GM19193 (cell line): ENCODE results near the gene HCFC1R1.

Source experiments
- POLR2A ChIP-seq: IDR thresholded peaks from 4 replicates; pipeline ENCODE4 v1.6.1; 2011; ENCODE audit not compliant: insufficient read depth, insufficient read length; ENCODE audit errors: extremely low read depth

HCFC1R1 gene

GRCh38 chr16:3000540-3000939, 23.2 kb downstream of the HCFC1R1 start:
- no peak for TF ChIP-seq POLR2A

DNA sequence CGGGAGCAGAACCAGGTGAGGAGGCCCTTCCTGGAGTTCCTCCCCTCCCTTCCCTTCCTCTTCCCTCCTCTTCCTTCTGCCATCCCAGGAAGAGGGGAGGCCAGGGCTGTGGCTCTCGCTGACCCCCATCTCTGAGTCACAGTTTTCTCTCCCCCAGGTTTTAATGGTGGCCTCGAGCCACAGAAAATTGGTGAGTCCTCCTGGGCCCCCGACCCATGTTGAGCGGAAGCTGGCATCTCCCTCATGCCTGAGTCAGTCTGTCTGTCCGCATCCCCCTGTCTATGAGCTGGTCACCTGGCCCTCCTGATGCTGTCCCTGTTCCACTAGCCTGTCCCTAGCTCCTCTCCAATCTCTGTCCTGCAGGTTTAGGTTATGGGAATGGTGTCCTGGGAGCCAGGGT, 23.8 kb downstream of the HCFC1R1 start:
- no peak for TF ChIP-seq POLR2A

DNA sequence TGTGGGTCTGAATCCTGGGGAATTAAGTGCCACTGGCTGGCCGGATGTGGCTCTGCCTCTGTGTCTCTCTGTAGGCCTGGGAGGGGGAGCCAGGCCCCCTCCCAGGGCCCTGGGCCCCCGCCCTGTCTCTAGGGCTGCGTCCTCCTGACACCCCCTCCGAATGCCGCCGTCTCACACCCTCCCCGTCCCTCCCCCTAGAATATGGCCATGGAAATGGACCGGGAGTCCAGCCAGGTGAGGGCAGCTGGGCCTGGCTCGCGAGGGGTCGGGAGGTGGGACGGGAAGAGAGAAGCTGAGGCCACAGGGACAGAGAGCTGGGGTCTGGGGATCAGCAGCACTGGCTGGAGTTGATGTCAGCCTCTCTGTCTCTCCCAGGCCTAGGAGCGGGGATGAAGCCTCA, 27.4 kb downstream of the HCFC1R1 start:
- no peak for TF ChIP-seq POLR2A

GRCh38 chr16:2992383-2993081, 31.2 kb downstream of the HCFC1R1 start:
- TF ChIP-seq POLR2A: no peak

DNA sequence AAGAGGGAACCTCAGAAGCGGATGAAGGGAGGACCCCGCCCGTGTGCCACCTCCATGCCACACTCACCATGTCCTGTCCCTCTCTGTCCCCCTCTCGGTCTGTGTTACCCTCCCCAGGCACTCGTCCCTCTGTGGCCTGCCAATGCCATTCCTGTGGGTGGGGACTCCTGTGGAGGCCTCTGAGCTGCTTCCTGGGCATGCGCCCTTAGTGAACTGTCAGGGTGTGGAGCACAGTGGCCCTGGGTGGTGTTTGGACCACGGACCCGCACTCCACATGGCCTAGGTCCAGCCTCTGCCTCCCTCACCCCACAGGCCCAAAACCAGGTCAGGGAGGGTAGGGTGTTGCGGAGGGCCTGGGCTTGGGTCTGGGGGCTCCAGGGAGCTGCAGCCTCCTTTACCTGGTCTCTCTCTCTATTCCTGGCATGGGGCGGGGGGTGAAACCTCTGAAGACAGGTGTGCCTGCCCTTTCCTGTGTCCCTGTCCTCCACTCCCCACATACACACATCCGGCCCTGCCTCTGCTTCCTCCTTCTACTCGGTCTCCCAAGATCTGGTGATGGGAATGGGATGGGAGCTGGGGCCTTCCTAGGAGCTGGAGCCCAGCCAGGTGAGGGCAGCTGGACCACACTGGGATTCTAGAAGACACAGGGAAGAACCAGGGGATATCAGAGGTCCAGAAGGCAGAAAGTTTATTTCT, 32.0 kb downstream of the HCFC1R1 start:
- no peak for TF ChIP-seq POLR2A

GRCh38 chr16:2990891-2991290, 32.9 kb downstream of the HCFC1R1 start:
- no peak for TF ChIP-seq POLR2A

DNA sequence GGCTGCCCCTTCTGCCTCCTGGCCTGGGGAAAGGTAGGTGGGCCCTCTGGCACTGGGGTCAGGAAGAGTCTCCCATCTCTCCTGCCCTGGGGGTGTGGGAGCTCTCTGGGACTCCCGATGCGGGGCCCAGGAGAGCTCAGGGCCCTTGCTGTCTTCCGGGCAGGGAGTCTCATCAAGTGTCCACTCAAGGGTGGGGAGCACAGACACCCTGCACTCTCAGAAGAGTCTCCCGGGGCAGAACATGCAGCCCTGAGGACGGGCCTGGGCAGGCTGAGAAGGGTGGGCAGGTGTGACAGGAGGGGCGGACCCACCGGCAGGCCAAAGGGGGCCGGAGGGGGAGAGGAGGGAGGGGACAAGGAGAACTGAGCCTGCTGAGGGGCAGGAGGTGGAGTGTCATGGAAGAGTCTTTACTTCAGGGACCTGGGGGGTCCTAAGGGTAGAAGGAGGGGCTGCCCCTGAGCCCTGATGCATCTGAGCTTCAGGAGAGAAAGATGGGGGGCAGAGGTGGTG, 35.1 kb downstream of the HCFC1R1 start:
- TF ChIP-seq POLR2A: no peak

DNA sequence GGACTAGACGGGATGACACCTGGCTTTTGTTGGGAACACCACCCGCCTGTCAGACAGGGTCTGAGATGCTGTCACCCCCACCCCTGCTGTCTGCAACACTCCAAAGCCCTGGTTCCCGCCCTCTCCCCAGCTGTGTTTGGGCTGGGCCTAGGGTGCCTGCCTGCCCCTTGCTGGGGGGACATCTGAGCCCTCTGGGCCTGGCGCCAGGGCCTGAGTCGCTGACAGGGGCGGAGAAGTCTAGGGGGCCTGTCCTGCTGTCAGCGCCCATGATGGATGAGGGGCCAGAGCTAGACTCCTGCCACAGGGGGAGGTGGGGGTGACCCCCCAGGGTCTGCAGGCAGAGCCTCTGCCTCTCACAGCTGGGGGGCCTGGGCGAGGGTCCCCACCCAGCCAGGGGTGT, 35.9 kb downstream of the HCFC1R1 start:
- no peak for TF ChIP-seq POLR2A

- TF ChIP-seq POLR2A: no peak
Measured at GRCh38 chr16:2987286-2987685, 36.5 kb downstream of the HCFC1R1 start.

GRCh38 chr16:2986623-2987188, 37.0 kb downstream of the HCFC1R1 start:
- TF ChIP-seq POLR2A: no peak

GRCh38 chr16:2985893-2986355, 37.8 kb downstream of the HCFC1R1 start:
- TF ChIP-seq POLR2A: no peak

- TF ChIP-seq POLR2A: no peak
Measured at GRCh38 chr16:2985462-2985861, 38.3 kb downstream of the HCFC1R1 start.

DNA sequence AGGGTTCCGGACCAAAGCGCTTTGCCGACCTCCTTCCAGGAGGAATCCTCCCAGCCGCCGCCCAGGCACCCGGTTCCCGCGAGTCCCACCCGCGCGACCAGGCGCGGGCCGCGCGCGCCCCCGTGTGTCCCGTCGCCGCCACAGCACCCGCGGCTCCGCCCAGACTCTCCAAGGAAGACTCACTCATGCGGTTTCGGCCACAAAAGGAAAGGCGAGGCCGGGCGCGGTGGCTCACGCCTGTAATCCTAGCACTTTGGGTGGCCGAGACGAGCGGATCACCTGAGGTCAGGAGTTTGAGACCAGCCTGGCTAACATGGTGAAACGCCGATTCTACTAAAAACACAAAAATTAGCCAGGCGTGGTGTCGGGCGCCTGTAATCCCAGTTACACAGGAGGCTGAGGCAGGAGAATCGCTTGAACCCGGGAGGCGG, 40.0 kb downstream of the HCFC1R1 start:
- no peak for TF ChIP-seq POLR2A

GRCh38 chr16:2982402-2982801, 41.3 kb downstream of the HCFC1R1 start:
- TF ChIP-seq POLR2A: no peak

DNA sequence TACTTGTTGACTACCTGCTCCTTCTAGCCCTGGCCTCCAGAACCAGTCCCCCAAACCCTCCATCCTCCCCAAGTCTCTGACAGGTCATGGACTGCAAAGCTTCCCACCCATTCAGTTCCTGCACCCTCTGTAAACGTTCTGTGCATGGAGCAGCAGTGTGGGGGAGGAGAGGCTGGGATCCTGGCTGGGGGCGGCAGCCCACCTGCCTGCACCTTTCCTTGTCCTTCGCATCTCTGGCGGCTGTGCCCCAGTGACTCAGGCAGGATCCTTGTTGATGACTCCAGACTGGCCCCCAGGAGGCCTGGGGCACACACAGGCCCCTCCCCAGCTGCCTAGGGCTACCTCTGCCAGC, 41.9 kb downstream of the HCFC1R1 start:
- TF ChIP-seq POLR2A: no peak
